Measurements from ENCODE around the gene PRTN3. TPM values are rescaled to one million over a fixed set of nuclear protein-coding genes. Genes with fewer than 3 reads are reported as not detected.

Gene PRTN3, protein sequence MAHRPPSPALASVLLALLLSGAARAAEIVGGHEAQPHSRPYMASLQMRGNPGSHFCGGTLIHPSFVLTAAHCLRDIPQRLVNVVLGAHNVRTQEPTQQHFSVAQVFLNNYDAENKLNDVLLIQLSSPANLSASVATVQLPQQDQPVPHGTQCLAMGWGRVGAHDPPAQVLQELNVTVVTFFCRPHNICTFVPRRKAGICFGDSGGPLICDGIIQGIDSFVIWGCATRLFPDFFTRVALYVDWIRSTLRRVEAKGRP
- total RNA-seq: not detected

DNA sequence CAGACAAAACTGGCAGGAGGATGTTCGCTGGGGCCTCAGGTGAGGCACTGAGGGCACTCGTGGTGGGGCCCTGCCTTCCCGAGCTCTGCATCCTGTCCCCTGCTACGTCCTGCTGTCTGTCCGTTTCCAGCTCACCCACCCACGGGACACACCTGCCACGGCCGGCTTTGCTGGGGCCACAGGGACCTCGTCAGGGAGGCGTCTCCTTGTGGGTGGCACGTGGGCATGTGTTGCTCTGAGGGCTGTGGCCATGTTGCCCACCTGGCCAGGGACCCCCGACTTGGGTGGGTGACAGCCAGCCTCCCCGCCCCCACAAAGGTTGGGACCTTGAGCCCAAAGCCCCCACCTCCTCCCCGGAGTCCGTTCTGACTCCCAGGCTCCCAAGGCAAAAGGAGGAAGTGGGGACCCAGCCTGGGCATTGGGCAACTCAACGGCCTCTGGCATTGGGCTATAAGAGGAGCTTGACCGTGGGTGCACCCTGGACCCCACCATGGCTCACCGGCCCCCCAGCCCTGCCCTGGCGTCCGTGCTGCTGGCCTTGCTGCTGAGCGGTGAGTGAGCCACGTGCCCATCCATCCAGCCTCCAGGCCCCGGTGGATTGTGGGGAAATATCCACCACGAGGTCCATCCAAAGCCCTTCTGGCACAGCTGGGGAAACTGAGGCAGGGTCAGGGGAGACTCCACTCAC lies at the start of gene PRTN3:
TSS of gene PRTN3 (plus strand) at position 481 of the 688 bp plus-strand sequence. CDS start at position 491, 10 bp downstream.
- DNase-seq (no peak), ATAC-seq (no peak)
- ChIA-PET CTCF (no interaction called here), POLR2A (interaction anchor here (0.6 kb wide), 1 partner anchor 58 kb away, joined by 5 read pairs; no protein-coding TSS in a partner anchor)
- peaks cover 22% of the 10 kb centered on the region for H3K27me3 Mint-ChIP-seq
- no peaks in the 10 kb centered on the region for H3K36me3 Mint-ChIP-seq (ENCODE audit: low read depth)
- H3K27ac Mint-ChIP-seq: no peak within 1 kb of the TSS
- intact Hi-C loops (cut with DNase I, micrococcal nuclease): loop anchor here in 1 of 2 experiments (5.0 kb wide), 1 partner anchor 68 kb away; no protein-coding TSS in a partner anchor
- no peaks in the 10 kb centered on the region for H3K9me3 Mint-ChIP-seq (ENCODE audit: low read depth)
- H3K4me3 Mint-ChIP-seq: no peak within 1 kb of the TSS
- H3K4me1 Mint-ChIP-seq: peaks cover 3% of the 10 kb centered on the region

DNA sequence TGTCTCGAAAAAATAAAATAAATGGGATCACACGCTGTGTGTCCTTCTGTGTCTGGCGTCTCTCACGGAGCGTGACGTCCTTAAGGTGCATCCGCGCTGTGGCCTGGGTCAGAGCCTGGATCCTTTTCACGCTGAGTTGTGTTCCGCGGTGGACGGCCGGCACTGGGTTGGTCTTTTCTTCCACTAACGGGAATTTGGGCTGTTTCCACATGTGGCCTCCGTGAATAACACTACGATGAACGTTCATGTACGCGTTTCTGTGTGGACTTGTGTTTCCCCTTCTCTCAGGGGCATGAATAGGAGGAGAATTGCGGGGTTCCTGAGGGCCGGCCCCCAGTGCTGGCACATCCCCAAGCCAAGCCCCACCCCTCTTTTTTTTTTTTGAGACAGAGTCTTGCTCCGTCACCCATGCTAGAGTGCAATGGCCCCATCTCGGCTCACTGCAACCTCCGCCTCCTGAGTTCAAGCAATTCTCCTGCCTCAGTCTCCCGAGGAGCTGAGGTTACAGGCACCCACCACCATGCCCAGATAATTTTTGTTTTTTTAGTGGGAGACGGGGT lies 49.7 kb upstream of the PRTN3 start:
- DNase-seq (no peak), ATAC-seq (no peak)
- no peaks in the 10 kb centered on the region for H3K9me3 Mint-ChIP-seq (ENCODE audit: low read depth)
- intact Hi-C loops (cut with DNase I, micrococcal nuclease): no loop called here
- H3K27me3 Mint-ChIP-seq: peaks cover 4% of the 10 kb centered on the region
- H3K4me3 Mint-ChIP-seq: no peak overlapping the region
- H3K36me3 Mint-ChIP-seq (ENCODE audit: low read depth): no peaks in the 10 kb centered on the region
- H3K27ac Mint-ChIP-seq: no peak overlapping the region
- ChIA-PET POLR2A (no interaction called here), CTCF (no interaction called here)
- H3K4me1 Mint-ChIP-seq: peaks cover 2% of the 10 kb centered on the region

DNA sequence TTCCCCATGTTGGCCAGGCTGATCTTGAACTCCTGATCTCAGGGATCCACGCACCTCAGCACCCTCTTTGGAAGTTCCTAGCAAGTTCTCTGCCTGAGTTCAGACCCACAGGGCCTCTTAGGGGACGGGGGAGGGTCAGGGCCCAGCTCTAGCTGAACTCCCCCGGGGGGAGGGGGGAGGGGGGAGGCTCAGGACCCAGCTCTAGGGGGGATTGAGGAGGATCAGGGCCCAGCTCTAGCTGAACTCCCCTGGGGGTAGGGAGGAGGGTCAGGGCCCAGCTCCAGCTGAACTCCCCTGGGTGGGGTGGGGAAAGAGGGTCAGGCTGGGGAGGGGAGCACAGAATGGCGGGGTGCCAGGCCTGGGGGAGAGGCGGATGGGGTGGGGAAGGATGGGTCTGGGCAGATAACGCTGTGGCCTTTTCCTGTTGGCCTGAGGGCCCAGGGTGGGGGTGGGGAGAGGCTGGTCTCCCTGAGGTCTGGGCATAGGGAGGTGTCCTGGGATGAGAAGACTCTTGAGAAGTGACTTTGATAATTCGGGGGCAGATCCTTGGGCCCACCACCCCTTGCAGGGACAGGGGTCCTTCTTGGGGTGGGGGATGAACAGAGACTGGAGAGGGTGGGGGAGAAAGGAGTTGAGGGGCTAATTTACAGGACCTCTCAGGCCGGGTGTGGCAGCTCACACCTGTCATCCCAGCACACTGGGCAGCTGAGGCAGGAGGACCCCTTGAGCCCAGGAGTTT lies 49.1 kb upstream of the PRTN3 start:
- Mint-ChIP-seq H3K9me3 (ENCODE audit: low read depth) (no peaks in the 10 kb centered on the region), H3K4me3 (no peak overlapping the region), H3K27ac (no peak overlapping the region), H3K27me3 (peaks cover 4% of the 10 kb centered on the region), H3K36me3 (ENCODE audit: low read depth) (no peaks in the 10 kb centered on the region), H3K4me1 (peaks cover 4% of the 10 kb centered on the region)
- ATAC-seq (no peak), DNase-seq (no peak)
- intact Hi-C loops (cut with DNase I, micrococcal nuclease): no loop called here
- ChIA-PET POLR2A (interaction anchor here (0.6 kb wide), 1 partner anchor 80 kb away, joined by 4 read pairs; no protein-coding TSS in a partner anchor), CTCF (no interaction called here)

DNA sequence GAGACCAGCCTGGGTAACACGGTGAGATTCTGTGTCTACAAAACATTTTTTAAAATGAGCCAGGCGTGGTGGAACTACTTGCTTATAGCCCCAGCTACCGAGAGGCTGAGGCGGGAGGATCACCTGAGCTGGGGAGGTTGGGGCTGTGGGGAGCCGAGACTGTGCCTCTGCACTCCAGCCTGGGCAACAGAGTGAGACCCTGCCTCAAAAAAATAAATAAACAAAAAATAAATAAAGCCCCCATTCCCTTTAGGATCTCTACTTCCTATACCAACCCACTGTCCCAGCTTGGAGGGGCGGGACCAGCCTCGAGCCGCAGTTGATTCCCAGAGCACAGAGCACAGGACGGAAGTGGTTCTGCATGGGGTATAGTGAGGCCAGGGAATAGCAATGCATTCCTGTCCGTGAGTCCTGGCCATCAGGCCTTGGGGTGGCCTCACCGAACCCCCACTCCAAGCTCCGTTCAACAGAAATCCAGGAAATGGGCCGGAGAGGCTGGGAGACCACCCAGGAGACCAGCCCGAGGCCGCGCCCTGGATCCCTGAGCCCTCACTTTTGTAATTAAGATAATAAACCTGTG lies 48.4 kb upstream of the PRTN3 start:
- Mint-ChIP-seq H3K4me3 (no peak overlapping the region), H3K9me3 (ENCODE audit: low read depth) (no peaks in the 10 kb centered on the region), H3K36me3 (ENCODE audit: low read depth) (no peaks in the 10 kb centered on the region), H3K4me1 (peaks cover 5% of the 10 kb centered on the region), H3K27me3 (peaks cover 4% of the 10 kb centered on the region), H3K27ac (no peak overlapping the region)
- intact Hi-C loops (cut with DNase I, micrococcal nuclease): no loop called here
- no peak for DNase-seq
- ATAC-seq: no peak
- POLR2A ChIA-PET: interaction anchor here (0.6 kb wide), 1 partner anchor 79 kb away, joined by 4 read pairs; no protein-coding TSS in a partner anchor
- CTCF ChIA-PET: interaction anchor here (1.2 kb wide), 1 partner anchor 58 kb away, joined by 3 read pairs; no protein-coding TSS in a partner anchor

DNA sequence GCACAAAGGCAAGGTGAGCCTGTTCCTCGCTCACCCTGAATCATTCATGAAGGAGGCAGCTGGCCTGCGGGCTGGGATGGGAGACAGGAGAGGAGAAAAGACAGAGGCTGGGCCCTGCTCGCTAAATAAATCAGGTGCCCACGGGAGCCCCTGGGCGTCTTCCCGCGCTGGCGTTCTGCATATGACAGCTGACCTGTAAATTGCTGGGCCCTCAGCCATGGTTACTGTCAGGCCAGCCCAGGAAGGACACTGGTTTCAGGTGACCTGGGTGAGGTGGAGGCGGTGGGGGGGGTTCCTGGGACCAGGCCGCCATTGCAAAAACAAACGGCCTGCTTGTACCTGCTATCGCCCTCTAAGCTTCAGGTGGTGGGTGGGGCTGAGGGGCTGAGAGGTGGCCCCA lies 47.0 kb upstream of the PRTN3 start:
- Mint-ChIP-seq H3K27me3 (peaks cover 4% of the 10 kb centered on the region), H3K4me3 (no peak overlapping the region), H3K36me3 (ENCODE audit: low read depth) (peaks cover 5% of the 10 kb centered on the region), H3K27ac (no peak overlapping the region), H3K9me3 (ENCODE audit: low read depth) (no peaks in the 10 kb centered on the region), H3K4me1 (peaks cover 5% of the 10 kb centered on the region)
- ChIA-PET CTCF (interaction anchor here (1.2 kb wide), 1 partner anchor 60 kb away, joined by 3 read pairs; no protein-coding TSS in a partner anchor), POLR2A (no interaction called here)
- no peak for DNase-seq
- intact Hi-C loops (cut with DNase I, micrococcal nuclease): no loop called here
- no peak for ATAC-seq

DNA sequence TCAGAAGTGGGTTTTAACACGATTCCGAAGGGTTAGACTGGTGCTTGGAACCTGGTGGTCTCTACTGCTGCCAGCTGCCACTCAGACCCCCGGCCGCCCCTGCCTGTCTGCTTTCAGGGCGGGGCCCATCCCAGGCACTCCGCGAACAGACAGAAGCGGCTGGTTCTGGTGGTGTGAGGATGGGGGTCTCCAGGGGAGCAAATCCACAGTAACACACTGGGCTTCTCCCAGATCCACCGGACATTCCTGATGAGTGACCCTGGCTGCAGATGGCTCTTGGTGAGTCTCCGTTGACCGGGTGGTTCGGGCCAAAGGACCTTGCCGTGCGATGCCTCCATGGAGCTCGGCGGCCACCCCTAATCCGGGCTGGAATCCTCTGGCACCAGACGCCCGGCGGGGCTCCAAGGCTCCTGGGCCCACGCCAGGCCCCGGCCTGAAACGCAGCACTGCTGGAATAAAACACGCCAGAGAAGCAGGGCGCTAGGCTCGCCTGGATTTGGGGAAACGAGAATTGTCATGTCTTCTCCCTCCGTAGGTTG lies 45.7 kb upstream of the PRTN3 start:
- CTCF ChIA-PET: interaction anchor here (0.7 kb wide), 1 partner anchor 246 kb away, joined by 3 read pairs; no protein-coding TSS in a partner anchor
- intact Hi-C loops (cut with DNase I, micrococcal nuclease): loop anchor here (5.0 kb wide), 5 partner anchors 133 to 1067 kb away; partner anchors contain the start of genes ARHGAP45 (in 1 of the 2), KLF16 (in 1 of the 2), RNF126 (in 1 of the 2) and RPS15 (in 1 of the 2)

DNA sequence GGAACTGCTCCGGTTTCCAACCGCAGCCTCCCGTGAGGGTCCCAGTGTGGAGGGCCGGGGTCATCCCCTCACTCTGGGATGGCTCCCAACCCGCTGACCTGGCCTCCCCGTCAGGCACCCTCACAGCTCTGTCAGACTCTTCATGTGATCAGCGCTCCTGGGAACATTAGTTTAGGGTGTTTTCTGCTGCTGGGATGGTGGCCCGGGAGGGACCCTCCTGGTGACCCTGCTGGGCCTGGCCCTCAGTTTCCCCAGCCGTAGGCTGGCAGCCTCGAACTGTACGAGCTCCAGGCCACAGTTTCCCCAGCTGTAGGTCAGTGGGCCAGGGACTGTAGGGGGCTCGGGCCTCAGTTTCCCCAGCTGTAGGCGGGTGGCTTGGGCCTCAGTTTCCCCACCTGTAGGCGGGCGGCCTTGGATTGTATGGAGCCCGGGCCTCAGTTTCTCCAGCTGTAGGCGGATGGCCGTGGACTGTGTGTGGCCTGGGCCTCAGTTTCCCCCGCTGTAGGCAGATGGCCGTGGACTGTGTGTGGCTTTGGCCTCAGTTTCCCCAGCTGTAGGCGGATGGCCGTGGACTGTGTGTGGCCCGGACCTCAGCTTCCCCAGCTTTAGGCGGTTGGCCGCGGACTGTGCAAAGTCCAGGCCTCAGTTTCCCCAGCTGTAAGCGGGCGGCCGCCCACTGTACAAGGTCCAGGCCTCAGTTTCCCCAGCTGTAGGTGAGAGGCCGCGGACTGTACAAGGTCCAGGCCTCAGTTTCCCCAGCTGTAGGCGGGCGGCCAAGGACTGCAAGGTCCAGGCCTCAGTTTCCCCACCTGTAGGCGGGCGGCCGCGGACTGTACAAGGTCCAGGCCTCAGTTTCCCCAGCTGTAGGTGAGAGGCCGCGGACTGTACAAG lies 44.9 kb upstream of the PRTN3 start:
- H3K27me3 Mint-ChIP-seq: no peaks in the 10 kb centered on the region
- no peaks in the 10 kb centered on the region for H3K9me3 Mint-ChIP-seq (ENCODE audit: low read depth)
- no peak overlapping the region for H3K27ac Mint-ChIP-seq
- intact Hi-C loops (cut with DNase I, micrococcal nuclease): loop anchor here (1.0 to 5.0 kb wide), 9 partner anchors 25 to 1066 kb away; partner anchors contain the start of genes ARHGAP45 (in 1 of the 2), KLF16 (in 1 of the 2), PCSK4 (in 1 of the 2) and POLR2E (in 1 of the 2)
- POLR2A ChIA-PET: no interaction called here
- ATAC-seq (no peak), DNase-seq (no peak)
- CTCF ChIA-PET: interaction anchor here (0.7 kb wide), 1 partner anchor 245 kb away, joined by 3 read pairs; no protein-coding TSS in a partner anchor
- H3K4me1 Mint-ChIP-seq: peaks cover 15% of the 10 kb centered on the region
- peaks cover 24% of the 10 kb centered on the region for H3K36me3 Mint-ChIP-seq (ENCODE audit: low read depth)
- H3K4me3 Mint-ChIP-seq: peak overlapping the region; percentile 93

More for the DNA sequence above, 45.7 kb upstream of the PRTN3 start:
- Mint-ChIP-seq H3K27ac (no peak overlapping the region), H3K4me1 (peaks cover 9% of the 10 kb centered on the region), H3K4me3 (no peak overlapping the region), H3K27me3 (no peaks in the 10 kb centered on the region), H3K36me3 (ENCODE audit: low read depth) (peaks cover 17% of the 10 kb centered on the region), H3K9me3 (ENCODE audit: low read depth) (no peaks in the 10 kb centered on the region)
- ATAC-seq: no peak
- POLR2A ChIA-PET: no interaction called here
- DNase-seq: no peak

DNA sequence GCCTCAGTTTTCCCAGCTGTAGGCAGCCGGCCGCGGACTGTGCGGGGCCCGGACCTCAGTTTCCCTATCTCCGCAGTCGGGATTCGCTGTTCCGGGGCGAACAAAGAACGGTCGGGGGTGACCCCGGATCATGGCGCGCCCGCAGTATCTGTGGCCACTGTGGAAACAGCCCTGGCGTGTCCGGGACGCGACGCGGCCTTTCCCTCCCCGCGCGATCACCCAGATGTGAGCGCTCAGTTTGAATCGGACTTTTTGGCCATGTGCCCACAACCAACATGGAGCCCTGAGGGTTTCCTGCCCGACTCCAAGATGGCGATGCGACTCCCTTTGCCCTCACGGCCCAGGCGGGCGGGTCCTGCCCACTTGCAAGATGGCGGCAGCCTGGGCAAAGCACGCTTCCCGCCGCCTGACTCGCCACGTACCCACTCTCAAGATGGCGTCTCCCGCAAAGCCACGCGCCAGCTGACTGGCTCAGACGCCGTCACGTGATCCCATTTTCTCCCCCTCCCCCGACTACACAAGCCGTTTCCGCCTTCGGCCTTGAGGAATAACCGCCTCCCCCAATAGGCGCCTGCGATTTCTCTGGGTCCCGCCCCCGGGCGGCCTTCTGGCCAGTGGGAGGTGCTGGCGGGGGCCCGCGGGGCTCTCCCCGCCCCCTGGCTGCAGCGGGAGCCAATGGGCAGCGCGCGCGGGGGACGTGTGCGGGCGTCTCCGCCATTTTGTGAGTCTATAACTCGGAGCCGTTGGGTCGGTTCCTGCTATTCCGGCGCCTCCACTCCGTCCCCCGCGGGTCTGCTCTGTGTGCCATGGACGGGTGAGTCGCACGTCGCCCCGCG lies 43.9 kb upstream of the PRTN3 start, which contains the start of gene PTBP1:
TSS of gene PTBP1 (plus strand) at position 761 of the 836 bp plus-strand sequence. CDS start at position 807, 46 bp downstream.
- H3K27ac Mint-ChIP-seq: peak within 1 kb of the TSS; percentile 95
- ChIA-PET POLR2A (interaction anchor here (0.6 to 0.9 kb wide), 3 partner anchors 22 to 410 kb away, joined by 3 to 6 read pairs (median 3); no protein-coding TSS in a partner anchor), CTCF (no interaction called here)
- H3K4me1 Mint-ChIP-seq: peaks cover 25% of the 10 kb centered on the region
- H3K4me3 Mint-ChIP-seq: peak within 1 kb of the TSS; percentile 93
- peaks cover 31% of the 10 kb centered on the region for H3K36me3 Mint-ChIP-seq (ENCODE audit: low read depth)
- no peaks in the 10 kb centered on the region for H3K27me3 Mint-ChIP-seq
- intact Hi-C loops (cut with DNase I, micrococcal nuclease): loop anchor here (1.0 to 5.0 kb wide), 30 partner anchors 26 to 1065 kb away; partner anchors contain the start of genes RNF126 (in 2 of the 2), ARHGAP45 (in 1 of the 2), BSG (in 1 of the 2) and CDC34 (in 1 of the 2)
- DNase-seq (peak; percentile 100), ATAC-seq (peak; percentile 86)
- H3K9me3 Mint-ChIP-seq (ENCODE audit: low read depth): no peaks in the 10 kb centered on the region

All from activated CD4-positive, alpha-beta T cell treated with anti-CD3 and anti-CD28 coated beads for 36 hours (primary cell).